NCI-H1092 (cell line): Measurements from ENCODE around the gene HBEGF.
"Not testable (repeated sequence)": the region's sequence is repeated elsewhere in the genome, so short reads cannot be mapped to it uniquely, and the experiment has no call there.

Source experiments
- DNase-seq: peaks from one replicate; lab custom pipeline; 2025; lab: John Stamatoyannopoulos, UW

The HBEGF gene

GRCh38 chr5:140360681-140361479 is 14.5 kb upstream of the HBEGF start:
- DNase-seq, result no peak

GRCh38 chr5:140360101-140360500 is 13.7 kb upstream of the HBEGF start, which contains the start of gene SLC4A9:
Gene SLC4A9, plus strand, starts transcription at chr5:140360194. Its CDS starts 43 bp downstream, at chr5:140360237.
- no peak for DNase-seq

- no peak for DNase-seq
Measured at GRCh38 chr5:140358738-140359310, 12.4 kb upstream of the HBEGF start.

GRCh38 chr5:140357726-140358093 is 11.3 kb upstream of the HBEGF start:
- DNase-seq, result peak; percentile 64

- DNase-seq, result no peak
Measured at GRCh38 chr5:140356853-140357725, 10.7 kb upstream of the HBEGF start.

GRCh38 chr5:140355546-140355945 is 9.1 kb upstream of the HBEGF start:
- DNase-seq, result no peak

GRCh38 chr5:140351609-140352334 is 5.4 kb upstream of the HBEGF start:
- DNase-seq, result peak; percentile 30

- DNase-seq, result no peak
Measured at GRCh38 chr5:140349244-140349643, 2.8 kb upstream of the HBEGF start.

GRCh38 chr5:140348104-140348503 is 1.7 kb upstream of the HBEGF start:
- no peak for DNase-seq

GRCh38 chr5:140347360-140347759 is 957 bp upstream of the HBEGF start:
- DNase-seq, result no peak

- no peak for DNase-seq
Measured at GRCh38 chr5:140345919-140346347, 470 bp downstream of the HBEGF start.

GRCh38 chr5:140344683-140345423 is 1.6 kb downstream of the HBEGF start:
- DNase-seq, result no peak

- not testable (repeated sequence) for DNase-seq
Measured at GRCh38 chr5:140343849-140344248, 2.6 kb downstream of the HBEGF start.

GRCh38 chr5:140342896-140343295 is 3.5 kb downstream of the HBEGF start:
- DNase-seq, result no peak

GRCh38 chr5:140342287-140342686 is 4.1 kb downstream of the HBEGF start:
- no peak for DNase-seq

- no peak for DNase-seq
Measured at GRCh38 chr5:140341591-140341990, 4.8 kb downstream of the HBEGF start.

GRCh38 chr5:140340605-140341121 is 5.7 kb downstream of the HBEGF start:
- no peak for DNase-seq

GRCh38 chr5:140339636-140340035 is 6.8 kb downstream of the HBEGF start:
- no peak for DNase-seq

GRCh38 chr5:140338908-140339307 is 7.5 kb downstream of the HBEGF start:
- no peak for DNase-seq

GRCh38 chr5:140338336-140338735 is 8.1 kb downstream of the HBEGF start:
- no peak for DNase-seq

GRCh38 chr5:140337880-140338279 is 8.5 kb downstream of the HBEGF start:
- no peak for DNase-seq
